Progenitor cell of endocrine pancreas (in vitro differentiated cells): ENCODE measurements around the gene CD63. TPM values are rescaled to one million over a fixed set of nuclear protein-coding genes. Genes with fewer than 3 reads are reported as not detected.

Source experiments
- DNase-seq: peaks from one replicate; pipeline ENCODE4 v3.0.0; 2021; ENCODE audit warnings: low spot score; ENCODE audit not compliant: unreplicated experiment
- H3K27ac Mint-ChIP-seq: 2 replicates; pipeline ENCODE4 v1.8.0; 2021; ENCODE audit warnings: mild to moderate bottlenecking, moderate library complexity, mixed read lengths
- H3K27me3 Mint-ChIP-seq: 2 replicates; pipeline ENCODE4 v1.8.0; 2021; ENCODE audit warnings: mixed read lengths
- H3K36me3 Mint-ChIP-seq: 2 replicates; pipeline ENCODE4 v1.8.0; 2022; ENCODE audit warnings: mixed read lengths; ENCODE audit not compliant: insufficient read depth
- H3K4me1 Mint-ChIP-seq: 2 replicates; pipeline ENCODE4 v1.8.0; 2021; ENCODE audit warnings: low read depth, mixed read lengths
- H3K4me3 Mint-ChIP-seq: 2 replicates; pipeline ENCODE4 v1.8.0; 2021; ENCODE audit warnings: low read depth, mild to moderate bottlenecking, moderate library complexity, mixed read lengths
- H3K9me3 Mint-ChIP-seq: 2 replicates; pipeline ENCODE4 v1.8.0; 2021; ENCODE audit warnings: low read depth, mixed read lengths
- CTCF ChIP-seq: fragments of 200-600 bp; sonication (generic); IDR thresholded peaks from one replicate; pipeline ENCODE4 v1.5.0; 2021; ENCODE audit warnings: antibody characterized with exemption, mild to moderate bottlenecking; ENCODE audit not compliant: unreplicated experiment
- total RNA-seq: library from RNA; stranded (reverse); gene quantifications from 2 replicates; pipeline ENCODE4 v1.2.1, GENCODE V29; 2021

CD63 gene
- total RNA-seq, 1 donor from 2014 or later, result 407 TPM

GRCh38 chr12:55711786-55712553 is 16.8 kb downstream of the CD63 start:
- no peak overlapping the region for H3K27ac Mint-ChIP-seq
- no peaks in the 10 kb centered on the region for H3K9me3 Mint-ChIP-seq
- peaks cover 2% of the 10 kb centered on the region for H3K36me3 Mint-ChIP-seq
- peaks cover 60% of the 10 kb centered on the region for H3K27me3 Mint-ChIP-seq
- TF ChIP-seq CTCF, result no peak
- H3K4me1 Mint-ChIP-seq, result peaks cover 16% of the 10 kb centered on the region
- no peak for DNase-seq
- H3K4me3 Mint-ChIP-seq, result no peak overlapping the region

GRCh38 chr12:55708695-55709233 is 20.0 kb downstream of the CD63 start:
- Mint-ChIP-seq H3K4me1 (peaks cover 14% of the 10 kb centered on the region), H3K4me3 (peak overlapping the region; percentile 73), H3K36me3 (no peaks in the 10 kb centered on the region), H3K27ac (no peak overlapping the region), H3K27me3 (peaks cover 90% of the 10 kb centered on the region), H3K9me3 (no peaks in the 10 kb centered on the region)
- TF ChIP-seq CTCF, result no peak
- DNase-seq, result no peak

DNA sequence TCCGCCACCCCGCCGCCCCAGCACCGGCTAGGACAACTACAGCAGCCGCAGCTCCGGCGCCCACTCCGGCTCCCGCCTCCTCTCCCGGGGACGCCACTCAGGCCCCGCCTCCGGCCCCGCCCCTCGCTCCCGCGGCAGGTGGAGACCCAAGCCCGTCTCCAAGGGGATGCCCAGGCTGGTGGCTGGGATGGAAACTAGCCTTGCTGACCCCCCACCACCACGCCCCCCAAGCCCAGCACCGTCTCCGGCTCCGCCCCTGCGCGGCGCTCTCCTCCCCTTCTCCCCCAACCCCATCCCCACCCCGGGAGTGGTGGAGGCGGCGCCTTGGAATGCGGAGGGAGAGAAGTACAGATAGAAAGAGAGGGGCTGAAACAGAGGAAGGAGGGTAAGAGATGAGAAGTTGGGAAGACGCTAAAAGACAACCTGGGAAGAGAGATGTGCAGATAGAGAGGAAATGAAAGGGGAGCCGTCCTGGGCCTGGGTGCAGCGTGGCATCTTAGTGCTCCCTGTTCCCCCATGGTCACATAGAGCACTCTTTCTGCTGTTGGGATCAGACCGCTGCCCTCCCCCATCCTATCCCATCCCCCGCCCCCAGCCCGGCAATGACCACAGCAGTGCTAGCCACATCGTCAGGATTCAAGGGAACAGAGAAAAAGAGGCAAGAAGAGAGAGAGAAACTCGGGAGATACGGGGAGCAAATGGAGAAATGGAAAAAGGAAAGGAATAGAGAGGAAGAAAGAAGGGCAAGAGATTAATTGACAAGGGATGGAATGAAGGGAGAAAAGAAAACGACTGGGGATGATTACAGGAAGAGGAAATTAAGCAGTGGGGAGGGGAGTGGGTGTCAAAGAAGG is 20.7 kb downstream of the CD63 start, which contains the start of gene ITGA7:
ITGA7 (minus strand) TSS at position 64 of the 854 bp plus-strand sequence. CDS start 222 bp downstream, outside the sequence.
- no peaks in the 10 kb centered on the region for H3K36me3 Mint-ChIP-seq
- no peak within 1 kb of the TSS for H3K27ac Mint-ChIP-seq
- peaks cover 14% of the 10 kb centered on the region for H3K4me1 Mint-ChIP-seq

GRCh38 chr12:55707219-55707671 is 21.6 kb downstream of the CD63 start:
- Mint-ChIP-seq H3K9me3 (no peaks in the 10 kb centered on the region), H3K4me1 (peaks cover 14% of the 10 kb centered on the region), H3K36me3 (no peaks in the 10 kb centered on the region), H3K4me3 (peak overlapping the region; percentile 73), H3K27me3 (peaks cover 90% of the 10 kb centered on the region), H3K27ac (no peak overlapping the region)
- no peak for TF ChIP-seq CTCF
- no peak for DNase-seq

More for the DNA sequence above, 20.7 kb downstream of the CD63 start, which contains the start of gene ITGA7:
- peaks cover 90% of the 10 kb centered on the region for H3K27me3 Mint-ChIP-seq
- no peak for TF ChIP-seq CTCF
- H3K4me3 Mint-ChIP-seq, result peak within 1 kb of the TSS; percentile 73
- peak; percentile 71 for DNase-seq
- no peaks in the 10 kb centered on the region for H3K9me3 Mint-ChIP-seq
